Spleen (tissue), 7 donors: ENCODE measurements around the gene IGFL3.
A peak's percentile ranks its signal among the peaks of the same experiment; 100 is the strongest.

Source experiments
- CTCF ChIP-seq, 11 experiments: fragments of 200-600 bp in 7 of 11; fragments of 450-650 bp in 4 of 11; sonication (generic) in 4 of 11; IDR thresholded peaks in 8 of 11; conservative IDR thresholded peaks in 3 of 11; 1 replicate in 7 of 11; 2 replicates in 4 of 11; pipeline versions ENCODE4 v1.4.0 to v1.8.0; 2016 to 2021; ENCODE audit warnings: antibody characterized with exemption in 11 of 11, inconsistent platforms in 4 of 11, mild to moderate bottlenecking in 1 of 11
- POLR2AphosphoS5 ChIP-seq, 3 donors: sonication (generic); formaldehyde crosslinking; IDR thresholded peaks; one replicate each; pipeline ENCODE4 v1.5.1; 2017; ENCODE audit warnings: antibody characterized with exemption in 3 of 3
- donor health status: DM: no; HTN: no; CAD: no; lungs with moderate emphysema.
- donor health status: DM: no; HTN: no; CAD: no.
- donor health status: DM: no; HTN: no; CAD: no.

- TF ChIP-seq CTCF (IDR thresholded peaks at IDR 0.05 in 8 of 11, conservative IDR thresholded peaks at IDR 0.05 in 3 of 11) (peak in 9 of 11 experiments; percentile 31 to 71 (median 56)), POLR2AphosphoS5 (IDR thresholded peaks at IDR 0.05) (no peak)
Observed at GRCh38 chr19:46076951-46077814, 47.3 kb downstream of the IGFL3 start.
